GM12864 (cell line): Measurements from ENCODE around the gene NCKAP5.

Experiments
- DNase-seq: peaks from one replicate; pipeline ENCODE4 v3.0.0-alpha.2; 2011; ENCODE audit warnings: low read depth
- H3K4me3 ChIP-seq: 2 replicates; pipeline ENCODE4 v1.5.1; 2011; ENCODE audit warnings: mild to moderate bottlenecking, low read depth, low read length, control low read depth
- TF ChIP-seq, protein P1 (sequence below): IDR thresholded peaks from 2 replicates; pipeline ENCODE4 v1.5.1; 2011; ENCODE audit warnings: low read depth, mild to moderate bottlenecking, moderate library complexity, low read length, control low read depth, inconsistent platforms; ENCODE audit errors: missing control alignments

Gene NCKAP5

DNA sequence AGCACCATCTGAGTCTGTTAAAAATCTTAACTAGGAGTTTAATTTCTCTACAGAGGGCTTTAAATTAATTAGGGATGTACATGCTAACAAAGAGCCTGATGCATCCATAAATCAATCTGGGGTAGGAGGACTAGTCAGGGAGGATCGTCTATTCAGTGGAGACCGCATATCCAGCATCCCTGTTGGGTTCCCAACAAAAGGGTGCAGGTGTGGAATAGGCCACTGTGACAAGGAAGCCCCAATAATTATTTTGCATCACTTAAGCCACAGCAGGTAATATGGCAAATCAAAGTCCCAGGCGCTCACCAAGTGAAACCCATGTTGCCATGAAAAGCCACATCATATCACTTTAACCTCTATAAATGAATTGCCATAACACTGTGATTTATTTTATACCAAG is 392.3 kb downstream of the NCKAP5 start:
- DNase-seq, result no peak
- H3K4me3 ChIP-seq, result no peak overlapping the region
- TF ChIP-seq, protein P1, sequence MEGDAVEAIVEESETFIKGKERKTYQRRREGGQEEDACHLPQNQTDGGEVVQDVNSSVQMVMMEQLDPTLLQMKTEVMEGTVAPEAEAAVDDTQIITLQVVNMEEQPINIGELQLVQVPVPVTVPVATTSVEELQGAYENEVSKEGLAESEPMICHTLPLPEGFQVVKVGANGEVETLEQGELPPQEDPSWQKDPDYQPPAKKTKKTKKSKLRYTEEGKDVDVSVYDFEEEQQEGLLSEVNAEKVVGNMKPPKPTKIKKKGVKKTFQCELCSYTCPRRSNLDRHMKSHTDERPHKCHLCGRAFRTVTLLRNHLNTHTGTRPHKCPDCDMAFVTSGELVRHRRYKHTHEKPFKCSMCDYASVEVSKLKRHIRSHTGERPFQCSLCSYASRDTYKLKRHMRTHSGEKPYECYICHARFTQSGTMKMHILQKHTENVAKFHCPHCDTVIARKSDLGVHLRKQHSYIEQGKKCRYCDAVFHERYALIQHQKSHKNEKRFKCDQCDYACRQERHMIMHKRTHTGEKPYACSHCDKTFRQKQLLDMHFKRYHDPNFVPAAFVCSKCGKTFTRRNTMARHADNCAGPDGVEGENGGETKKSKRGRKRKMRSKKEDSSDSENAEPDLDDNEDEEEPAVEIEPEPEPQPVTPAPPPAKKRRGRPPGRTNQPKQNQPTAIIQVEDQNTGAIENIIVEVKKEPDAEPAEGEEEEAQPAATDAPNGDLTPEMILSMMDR, result no peak

DNA sequence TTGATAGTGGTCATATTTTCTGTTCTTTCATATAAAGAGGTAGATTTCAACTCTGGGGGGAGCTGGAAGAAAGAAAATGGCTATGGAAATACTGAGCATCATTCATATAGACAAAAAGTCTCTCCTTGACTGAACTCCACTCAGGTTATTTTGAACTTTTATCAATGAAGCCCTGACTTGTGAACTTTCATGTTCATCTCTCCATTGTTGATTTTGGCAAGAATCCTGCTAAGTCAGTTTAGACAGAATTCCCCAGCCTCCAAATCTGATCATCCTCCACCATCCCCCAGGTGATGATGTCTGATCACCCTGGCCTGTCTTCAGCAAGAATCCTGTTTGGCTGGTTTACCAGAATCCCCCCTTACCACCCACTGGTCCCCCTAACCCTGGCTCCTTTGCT is 395.0 kb downstream of the NCKAP5 start:
- no peak overlapping the region for H3K4me3 ChIP-seq
- TF ChIP-seq, protein P1, result no peak
- DNase-seq, result no peak

DNA sequence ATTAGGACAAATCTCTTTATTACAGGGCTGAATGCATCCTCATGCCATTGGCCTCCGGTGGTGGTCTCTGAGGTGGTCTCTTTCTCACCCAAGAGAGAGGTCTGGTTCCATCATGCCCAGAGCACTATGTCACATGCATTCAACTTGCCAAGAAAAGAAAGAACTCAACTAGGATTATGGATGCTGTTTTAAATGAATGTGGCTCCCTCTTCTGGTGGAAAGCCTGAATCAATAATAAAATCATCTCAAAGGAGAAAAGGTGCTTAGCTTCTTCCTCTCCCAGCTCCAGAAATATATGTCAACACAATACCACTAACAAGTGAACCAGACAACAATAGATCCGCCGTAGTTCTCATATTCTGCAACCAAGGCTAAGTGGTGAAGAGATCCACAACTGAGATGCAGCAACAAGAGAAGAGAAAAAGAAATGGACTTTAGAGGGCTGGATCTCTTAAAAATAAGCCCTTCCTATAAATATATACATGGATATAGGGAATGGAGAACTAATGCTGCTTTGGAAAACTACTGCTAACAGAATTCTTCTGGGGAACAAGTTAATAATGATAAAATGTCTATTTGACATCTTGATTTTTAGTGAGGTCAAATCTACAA is 396.8 kb downstream of the NCKAP5 start:
- DNase-seq, result peak; percentile 8
- H3K4me3 ChIP-seq, result no peak overlapping the region
- TF ChIP-seq, protein P1, result peak; percentile 51

DNA sequence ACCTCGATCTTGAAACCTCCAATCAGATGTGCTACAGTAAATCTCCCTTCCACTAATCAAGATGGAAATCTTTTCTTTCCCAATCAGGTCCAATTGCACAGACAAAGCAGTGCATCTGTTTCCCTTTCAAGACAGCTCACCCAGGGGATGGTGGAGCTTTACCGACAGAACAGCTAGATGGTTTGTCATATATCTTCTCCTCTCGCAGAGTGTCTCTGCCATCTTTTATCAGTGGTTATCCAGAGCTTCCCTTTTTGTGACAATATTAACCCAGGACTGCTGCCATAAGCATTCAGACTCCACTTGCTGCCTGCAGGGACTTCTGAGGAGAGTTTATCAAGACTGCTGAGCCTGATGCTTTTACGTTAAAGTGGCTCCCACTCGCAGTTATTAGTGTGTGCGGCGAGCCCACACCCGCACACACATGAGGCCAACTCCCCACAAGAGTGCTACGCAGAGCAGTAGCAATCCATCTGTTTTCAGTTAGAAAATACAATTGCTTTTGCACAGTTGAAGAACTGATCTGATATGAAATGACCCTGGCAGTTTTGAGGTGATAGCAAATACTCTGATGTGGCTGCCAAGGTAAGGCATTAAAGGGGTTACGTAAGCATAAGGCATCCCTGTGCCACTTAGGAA is 398.9 kb downstream of the NCKAP5 start:
- no peak overlapping the region for H3K4me3 ChIP-seq
- TF ChIP-seq, protein P1, result no peak
- no peak for DNase-seq

DNA sequence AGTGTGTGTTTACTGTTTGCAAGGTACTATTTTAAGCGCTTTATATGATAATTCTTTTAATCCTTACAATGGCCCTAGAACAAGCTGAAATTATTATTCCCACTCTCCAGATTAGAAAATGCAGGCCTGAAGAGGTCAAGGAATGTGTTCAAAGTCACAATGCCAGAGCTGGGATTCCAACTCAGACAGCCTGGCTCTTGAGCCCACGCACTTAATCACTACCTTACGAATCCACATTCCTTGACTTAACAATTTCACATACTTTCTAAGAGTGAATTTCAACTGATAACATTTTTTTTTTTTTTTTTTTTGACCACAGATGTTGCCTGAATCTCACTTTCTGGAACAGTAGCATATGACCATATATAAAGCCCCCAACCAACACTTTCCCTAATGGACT is 400.3 kb downstream of the NCKAP5 start:
- no peak overlapping the region for H3K4me3 ChIP-seq
- DNase-seq, result no peak
- TF ChIP-seq, protein P1, result no peak

DNA sequence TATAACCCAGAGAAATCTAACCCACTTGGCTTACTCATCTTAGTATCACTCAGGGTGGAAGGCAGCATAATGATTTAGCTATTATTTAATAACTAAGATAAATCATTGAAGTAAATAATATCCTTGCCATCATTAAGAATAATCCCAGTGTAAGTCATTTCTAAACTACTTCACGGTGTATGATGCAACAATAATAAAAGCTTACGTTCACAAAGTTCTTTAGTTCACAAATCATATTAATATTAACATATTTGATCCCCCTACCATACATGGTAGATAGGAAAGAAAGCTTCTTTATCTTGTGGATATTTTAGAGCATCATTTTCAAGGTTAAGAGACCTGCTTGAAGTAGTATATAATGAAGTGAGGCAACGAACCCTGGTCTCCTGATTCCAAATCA is 401.0 kb downstream of the NCKAP5 start:
- DNase-seq, result no peak
- TF ChIP-seq, protein P1, result no peak
- H3K4me3 ChIP-seq, result no peak overlapping the region

DNA sequence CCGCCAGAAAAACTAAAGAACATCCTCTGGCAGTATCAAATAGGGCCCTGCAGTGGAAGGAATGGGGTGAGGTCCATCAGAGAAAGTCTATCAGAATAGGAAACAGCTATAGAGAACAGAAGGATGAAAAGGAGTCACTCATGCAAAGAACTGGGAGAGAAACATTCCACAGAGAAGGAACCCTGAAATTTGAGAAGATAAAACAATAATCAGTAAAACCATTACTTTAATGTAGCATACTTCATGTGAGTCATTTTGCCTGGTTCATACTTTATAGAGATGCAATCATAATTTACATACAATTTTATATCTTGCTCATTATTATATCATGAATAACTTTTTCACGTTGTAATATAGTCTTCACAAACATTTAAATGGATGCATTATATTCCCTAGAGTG is 402.2 kb downstream of the NCKAP5 start:
- no peak for DNase-seq
- H3K4me3 ChIP-seq, result no peak overlapping the region
- TF ChIP-seq, protein P1, result no peak
